IPS-18a (cell line): ENCODE data around the gene ZBTB7C.

Source experiments
- H3K27ac ChIP-seq: one replicate; pipeline ENCODE4 v1.5.1; 2013; ENCODE audit warnings: low read length
- H3K27me3 ChIP-seq: one replicate; pipeline ENCODE4 v1.6.1; 2013; ENCODE audit warnings: mild to moderate bottlenecking, low read length; ENCODE audit not compliant: control insufficient read depth, insufficient read depth
- H3K36me3 ChIP-seq: one replicate; pipeline ENCODE4 v1.6.1; 2013; ENCODE audit warnings: low read depth, low read length; ENCODE audit not compliant: control insufficient read depth
- H3K4me1 ChIP-seq: one replicate; pipeline ENCODE4 v1.6.1; 2013; ENCODE audit warnings: low read depth, low read length; ENCODE audit not compliant: control insufficient read depth
- H3K4me3 ChIP-seq: one replicate; pipeline ENCODE4 v1.5.1; 2013; ENCODE audit warnings: low read length
- H3K9ac ChIP-seq: one replicate; pipeline ENCODE4 v1.6.1; 2013; ENCODE audit warnings: mild to moderate bottlenecking, low read length, moderate library complexity
- H3K9me3 ChIP-seq: one replicate; pipeline ENCODE4 v1.6.1; 2013; ENCODE audit warnings: low read depth, low read length; ENCODE audit not compliant: control insufficient read depth

ZBTB7C gene

DNA sequence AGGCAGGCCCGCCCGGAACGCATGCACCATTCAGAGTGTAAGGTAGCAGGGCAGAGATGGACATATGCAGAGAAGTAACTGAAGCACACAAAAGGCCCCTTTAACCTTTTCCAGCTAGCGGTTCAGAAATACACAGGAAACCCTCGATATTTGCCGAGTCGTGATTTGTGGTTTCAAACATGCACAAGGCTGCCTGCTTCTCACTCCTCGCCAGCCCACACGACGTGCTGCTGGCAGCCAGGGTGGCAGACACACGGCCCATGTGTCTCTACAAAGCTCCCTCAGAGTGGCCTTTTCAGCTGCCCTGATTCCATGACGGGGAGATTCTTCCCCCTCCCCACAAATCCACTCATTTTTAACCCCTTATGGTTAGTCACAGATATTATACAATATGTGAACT is 23.6 kb downstream of the ZBTB7C start:
- H3K4me1 ChIP-seq = no peaks in the 10 kb centered on the region
- H3K9ac ChIP-seq = no peak overlapping the region
- no peak overlapping the region for H3K4me3 ChIP-seq
- no peaks in the 10 kb centered on the region for H3K27me3 ChIP-seq
- no peaks in the 10 kb centered on the region for H3K9me3 ChIP-seq
- no peak overlapping the region for H3K27ac ChIP-seq
- no peaks in the 10 kb centered on the region for H3K36me3 ChIP-seq

- no peak overlapping the region for H3K27ac ChIP-seq
These were observed 32.2 kb downstream of the ZBTB7C start for GRCh38 chr18:48376934-48377333.

GRCh38 chr18:48376406-48376805 is 32.8 kb downstream of the ZBTB7C start:
- Histone ChIP-seq H3K9me3 (no peaks in the 10 kb centered on the region), H3K9ac (no peak overlapping the region), H3K27me3 (no peaks in the 10 kb centered on the region)

More at GRCh38 chr18:48376934-48377333, 32.2 kb downstream of the ZBTB7C start:
- H3K4me3 ChIP-seq = no peak overlapping the region
- H3K9ac ChIP-seq = no peak overlapping the region
- H3K36me3 ChIP-seq = no peaks in the 10 kb centered on the region
- H3K27me3 ChIP-seq = no peaks in the 10 kb centered on the region
- H3K4me1 ChIP-seq = peaks cover 6% of the 10 kb centered on the region
- H3K9me3 ChIP-seq = no peaks in the 10 kb centered on the region

GRCh38 chr18:48375150-48375800 is 33.9 kb downstream of the ZBTB7C start:
- Histone ChIP-seq H3K27ac (no peak overlapping the region), H3K27me3 (no peaks in the 10 kb centered on the region), H3K9ac (no peak overlapping the region), H3K36me3 (no peaks in the 10 kb centered on the region), H3K4me3 (no peak overlapping the region), H3K9me3 (no peaks in the 10 kb centered on the region), H3K4me1 (peaks cover 6% of the 10 kb centered on the region)

More at GRCh38 chr18:48376406-48376805, 32.8 kb downstream of the ZBTB7C start:
- peaks cover 6% of the 10 kb centered on the region for H3K4me1 ChIP-seq
- no peak overlapping the region for H3K4me3 ChIP-seq
- H3K36me3 ChIP-seq = no peaks in the 10 kb centered on the region
- no peak overlapping the region for H3K27ac ChIP-seq

GRCh38 chr18:48374423-48375149 is 34.6 kb downstream of the ZBTB7C start:
- Histone ChIP-seq H3K27ac (no peak overlapping the region), H3K9me3 (no peaks in the 10 kb centered on the region), H3K4me1 (peaks cover 6% of the 10 kb centered on the region), H3K4me3 (no peak overlapping the region), H3K27me3 (no peaks in the 10 kb centered on the region), H3K9ac (no peak overlapping the region), H3K36me3 (no peaks in the 10 kb centered on the region)

DNA sequence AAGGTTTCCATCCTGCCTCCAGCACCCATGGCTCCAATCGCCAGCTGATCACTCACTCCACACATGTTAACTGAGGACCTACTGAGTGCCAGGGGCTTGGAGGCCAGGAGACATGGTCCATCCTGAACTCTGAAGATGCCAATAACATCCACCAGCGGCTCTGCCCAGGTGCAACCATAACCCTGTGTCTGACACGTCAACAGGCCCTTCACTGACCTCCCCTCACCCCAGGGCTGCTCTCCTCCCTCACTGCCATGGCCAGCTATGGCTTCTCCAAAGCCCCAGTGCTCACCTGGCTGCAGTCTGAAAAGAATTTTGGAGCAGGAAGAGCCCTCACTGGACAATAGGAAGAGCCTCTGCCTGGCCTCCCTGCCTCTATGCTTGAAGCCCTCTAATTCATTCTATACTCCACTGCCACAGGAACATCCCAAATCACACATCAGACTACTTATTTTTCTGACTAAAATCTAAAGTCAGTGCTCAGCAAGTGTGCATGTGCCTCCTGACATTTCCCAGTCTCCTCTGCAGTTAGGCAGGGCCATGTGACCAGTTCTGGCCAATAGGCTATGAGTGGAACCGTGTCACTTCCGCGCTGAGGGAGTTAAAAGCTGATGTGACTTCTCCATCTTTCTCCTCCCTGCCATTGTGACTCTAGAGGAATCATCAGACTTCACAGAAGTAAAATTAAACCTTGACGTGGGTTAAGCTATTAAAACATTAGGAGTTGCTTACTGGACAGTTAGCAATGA is 37.2 kb downstream of the ZBTB7C start:
- Histone ChIP-seq H3K36me3 (no peaks in the 10 kb centered on the region), H3K4me3 (no peak overlapping the region), H3K4me1 (peaks cover 11% of the 10 kb centered on the region), H3K9ac (no peak overlapping the region), H3K9me3 (no peaks in the 10 kb centered on the region), H3K27ac (no peak overlapping the region), H3K27me3 (no peaks in the 10 kb centered on the region)

- H3K9ac ChIP-seq = no peak overlapping the region
- H3K27ac ChIP-seq = no peak overlapping the region
- no peak overlapping the region for H3K4me3 ChIP-seq
These were observed 41.6 kb downstream of the ZBTB7C start for GRCh38 chr18:48367557-48367956.

GRCh38 chr18:48365965-48366364 is 43.2 kb downstream of the ZBTB7C start:
- no peak overlapping the region for H3K4me3 ChIP-seq
- H3K9me3 ChIP-seq = no peaks in the 10 kb centered on the region
- H3K27me3 ChIP-seq = no peaks in the 10 kb centered on the region
- H3K9ac ChIP-seq = no peak overlapping the region
- peaks cover 11% of the 10 kb centered on the region for H3K4me1 ChIP-seq
- H3K27ac ChIP-seq = no peak overlapping the region
- no peaks in the 10 kb centered on the region for H3K36me3 ChIP-seq

More at GRCh38 chr18:48367557-48367956, 41.6 kb downstream of the ZBTB7C start:
- H3K4me1 ChIP-seq = peaks cover 11% of the 10 kb centered on the region
- H3K9me3 ChIP-seq = no peaks in the 10 kb centered on the region
- no peaks in the 10 kb centered on the region for H3K27me3 ChIP-seq
- H3K36me3 ChIP-seq = no peaks in the 10 kb centered on the region

DNA sequence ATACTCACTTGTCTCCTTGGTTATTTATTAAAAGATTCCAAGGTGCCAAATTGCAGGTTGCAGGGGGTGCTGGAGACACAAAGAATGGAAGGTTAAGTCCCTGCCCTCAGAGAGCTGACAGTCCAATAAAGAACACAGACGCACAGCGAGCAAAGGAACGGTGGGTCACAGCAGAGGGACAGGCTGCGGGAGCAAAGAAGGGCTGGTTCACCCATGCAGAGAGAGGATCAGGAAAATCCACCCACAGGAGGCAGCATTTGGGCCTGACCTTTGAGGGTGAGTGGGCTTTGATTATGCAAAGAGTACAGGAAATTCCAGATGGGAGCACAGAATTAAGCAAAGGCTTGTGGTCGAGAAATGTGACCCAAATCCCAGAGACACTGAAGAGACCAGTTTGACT is 45.0 kb downstream of the ZBTB7C start:
- H3K36me3 ChIP-seq = no peaks in the 10 kb centered on the region
- H3K9ac ChIP-seq = no peak overlapping the region
- H3K27me3 ChIP-seq = no peaks in the 10 kb centered on the region
- no peak overlapping the region for H3K27ac ChIP-seq
- H3K4me3 ChIP-seq = no peak overlapping the region
- no peaks in the 10 kb centered on the region for H3K9me3 ChIP-seq
- H3K4me1 ChIP-seq = peaks cover 11% of the 10 kb centered on the region

DNA sequence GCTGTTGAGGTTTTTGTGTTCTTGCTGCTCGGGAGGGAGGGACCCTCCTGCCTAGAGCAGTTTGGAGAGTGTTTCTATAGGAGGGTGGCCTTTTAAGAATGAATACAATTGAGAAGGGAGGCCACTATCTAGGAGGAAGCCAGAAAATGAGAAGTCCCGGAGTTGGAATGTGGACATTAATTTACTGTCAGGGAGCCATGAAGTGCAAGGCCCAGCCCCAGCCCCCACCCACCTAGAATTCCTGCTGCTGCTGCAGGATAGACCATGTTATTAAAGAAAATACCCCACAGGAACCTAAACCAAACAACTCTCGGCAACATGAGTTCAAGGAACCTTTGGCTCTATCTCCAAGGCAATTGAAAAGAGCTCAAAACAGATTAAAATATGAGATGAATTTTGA is 46.0 kb downstream of the ZBTB7C start:
- no peak overlapping the region for H3K9ac ChIP-seq
- H3K4me1 ChIP-seq = peaks cover 9% of the 10 kb centered on the region
- no peaks in the 10 kb centered on the region for H3K36me3 ChIP-seq
- no peaks in the 10 kb centered on the region for H3K27me3 ChIP-seq
- no peaks in the 10 kb centered on the region for H3K9me3 ChIP-seq
- H3K4me3 ChIP-seq = no peak overlapping the region
- H3K27ac ChIP-seq = no peak overlapping the region

DNA sequence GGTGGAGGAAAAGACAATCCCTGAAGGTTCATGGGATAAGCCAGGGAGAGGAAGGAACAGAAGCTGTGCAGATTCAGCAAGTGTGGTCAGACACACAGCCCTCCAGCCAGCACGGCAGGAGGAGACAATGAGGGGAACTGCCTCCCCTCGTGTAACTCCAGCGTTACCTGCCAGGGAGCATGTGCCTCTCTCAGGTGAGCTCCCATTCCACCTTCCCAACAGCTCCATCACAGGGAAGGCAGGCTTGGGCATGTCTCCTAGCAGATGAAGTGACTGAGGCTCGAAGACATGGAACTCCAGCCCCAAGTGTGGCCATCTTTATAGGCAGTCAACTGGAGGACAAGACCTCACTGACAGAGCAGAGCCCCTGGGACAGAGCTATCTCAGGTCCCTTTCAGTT is 47.4 kb downstream of the ZBTB7C start:
- Histone ChIP-seq H3K27ac (no peak overlapping the region), H3K9me3 (no peaks in the 10 kb centered on the region), H3K36me3 (no peaks in the 10 kb centered on the region), H3K27me3 (no peaks in the 10 kb centered on the region), H3K4me1 (peaks cover 5% of the 10 kb centered on the region), H3K4me3 (no peak overlapping the region), H3K9ac (no peak overlapping the region)
